Stimulated activated CD8-positive, alpha-beta memory T cell treated with anti-CD3 and anti-CD28 coated beads, Interleukin-4, amount 100 ng/mL, for 24 hours (primary cell): ENCODE results near the gene HERC2.
"Not testable (repeated sequence)": the region's sequence is repeated elsewhere in the genome, so short reads cannot be mapped to it uniquely, and the experiment has no call there.

Experiments used
- DNase-seq: peaks from one replicate; pipeline ENCODE4 v3.0.0-alpha.2; 2020; ENCODE audit warnings: low read depth

HERC2 gene

DNA sequence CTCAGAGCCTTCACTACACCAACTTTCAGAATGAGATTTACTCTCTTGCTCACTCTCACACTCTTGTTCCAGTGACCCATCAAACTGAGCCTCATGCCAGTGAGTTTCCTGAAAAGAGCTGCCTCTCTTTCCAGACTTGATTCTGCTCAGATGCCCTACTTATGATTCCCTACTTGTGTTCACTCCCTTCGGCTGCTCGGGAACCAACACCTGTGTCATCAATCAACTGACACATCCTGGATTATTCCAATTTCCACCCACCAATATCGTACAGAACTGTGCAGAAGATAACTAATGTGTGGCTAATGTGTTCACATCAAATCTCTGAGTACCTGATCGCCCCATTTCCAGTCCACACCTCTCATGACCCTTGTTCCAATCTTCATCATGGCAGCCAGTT, 100.3 kb downstream of the HERC2 start:
- DNase-seq, result not testable (repeated sequence)

DNA sequence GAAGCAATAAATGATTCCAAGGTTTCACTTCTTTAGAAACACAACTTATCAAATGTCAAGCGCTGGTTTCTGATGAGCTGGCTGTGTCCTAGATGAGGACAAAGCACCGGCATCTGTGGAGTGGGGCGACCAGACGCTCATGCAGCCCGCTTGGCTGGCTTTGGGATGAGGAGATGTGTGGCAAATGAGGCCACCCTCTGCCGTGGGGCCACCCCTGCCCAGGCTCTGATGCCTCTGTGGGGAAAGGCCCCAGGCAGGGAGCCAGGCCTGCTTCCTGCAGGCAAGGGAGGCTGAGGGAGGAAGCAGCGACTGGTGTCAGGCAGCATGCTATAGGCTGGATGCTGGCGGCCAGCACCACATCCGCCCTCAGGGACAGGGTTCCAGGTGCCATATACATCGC, 102.9 kb downstream of the HERC2 start:
- DNase-seq, result no peak

DNA sequence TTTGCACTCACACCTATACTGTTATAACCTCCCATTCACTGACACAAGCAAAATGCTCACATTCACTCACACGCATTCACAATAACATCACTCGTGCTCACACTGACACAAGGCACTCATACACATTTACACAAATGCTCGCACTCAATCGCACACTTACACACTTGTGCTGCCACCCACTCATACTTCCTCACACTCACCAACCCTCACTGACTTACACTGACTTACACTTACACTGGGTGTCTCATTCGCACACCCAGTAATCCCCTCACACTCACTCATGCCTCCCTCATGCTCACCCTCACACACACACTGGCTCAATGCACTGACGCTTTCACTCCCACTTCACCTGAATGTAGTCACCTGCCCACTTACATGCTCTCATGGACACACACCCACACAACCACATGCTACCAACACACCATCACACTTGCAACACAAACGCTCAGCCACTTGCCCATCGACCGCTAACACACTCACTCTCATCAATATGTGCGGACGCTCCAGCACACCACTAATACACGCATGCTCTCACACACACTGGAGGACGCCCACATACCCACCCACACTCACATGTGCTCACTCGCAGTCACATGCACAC, 104.9 kb downstream of the HERC2 start:
- DNase-seq, result not testable (repeated sequence)

DNA sequence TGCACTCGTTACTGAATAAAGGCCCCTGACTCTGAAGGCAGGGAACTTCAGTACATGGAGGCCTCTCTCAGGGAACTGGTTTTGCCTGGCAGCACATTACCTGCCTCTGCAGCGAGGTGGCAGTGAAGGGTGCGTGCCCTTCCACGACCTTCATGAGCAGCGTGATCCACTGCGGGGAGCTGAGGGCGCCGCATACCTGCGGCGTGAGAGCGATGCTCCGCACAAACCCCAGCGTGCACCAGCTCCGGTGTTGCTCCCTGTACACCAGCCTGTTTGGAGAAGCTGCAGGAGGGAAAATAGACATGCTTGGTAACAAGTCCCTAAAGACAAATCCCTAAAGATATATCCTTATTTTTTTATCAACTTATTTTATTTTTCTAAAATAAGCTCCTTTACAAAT, 106.5 kb downstream of the HERC2 start:
- not testable (repeated sequence) for DNase-seq

DNA sequence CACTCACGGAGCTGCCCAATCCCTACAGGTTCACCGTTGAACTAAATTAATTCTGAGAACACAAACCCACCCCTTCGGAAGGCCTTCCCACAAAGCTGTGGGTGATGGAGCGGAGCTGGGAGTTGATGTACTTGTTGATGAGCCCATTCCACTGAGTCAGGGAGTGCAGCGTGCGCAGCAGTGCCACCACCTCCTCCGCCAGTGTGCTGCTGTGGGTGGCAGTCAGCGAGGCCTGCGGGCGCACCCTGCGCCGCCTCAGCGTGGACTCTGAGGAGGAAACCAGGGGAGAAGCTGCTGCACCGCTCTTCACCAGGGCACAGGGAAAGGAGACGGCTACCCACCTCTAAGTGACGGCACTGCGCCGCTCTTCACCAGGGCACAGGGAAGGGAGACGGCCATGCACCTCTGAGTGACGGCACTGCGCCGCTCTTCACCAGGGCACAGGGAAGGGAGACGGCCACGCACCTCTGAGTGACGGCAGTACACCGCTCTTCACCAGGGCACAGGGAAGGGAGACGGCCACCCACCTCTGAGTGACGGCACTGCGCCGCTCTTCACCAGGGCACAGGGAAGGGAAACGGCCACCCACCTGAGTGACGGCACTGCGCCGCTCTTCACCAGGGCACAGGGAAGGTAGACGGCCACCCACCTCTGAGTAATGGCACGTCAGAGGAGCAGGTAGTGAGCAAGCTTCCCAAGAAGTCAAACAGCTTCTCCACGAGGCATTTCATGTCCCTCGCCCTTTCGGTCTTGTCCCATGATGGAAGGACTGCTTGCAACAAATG, 107.8 kb downstream of the HERC2 start:
- not testable (repeated sequence) for DNase-seq

DNA sequence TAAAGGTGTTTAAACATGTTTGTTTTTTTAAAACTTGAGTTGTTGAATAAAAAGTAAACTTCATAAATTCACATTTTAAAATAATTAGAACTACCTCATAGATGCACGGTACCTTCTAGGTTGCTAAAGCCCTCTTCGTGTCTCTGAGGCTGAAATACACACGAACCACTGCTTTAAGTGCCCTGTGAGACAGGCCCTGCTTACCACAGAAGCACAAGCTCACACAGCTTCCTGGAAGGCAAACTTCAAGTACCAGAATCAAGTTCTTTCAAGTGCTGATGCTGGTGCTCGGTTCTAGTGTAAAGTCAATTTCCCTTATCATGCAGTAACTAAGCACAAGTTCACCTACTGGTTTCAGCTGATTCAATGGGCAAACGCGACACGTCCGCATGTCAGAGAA, 108.6 kb downstream of the HERC2 start:
- not testable (repeated sequence) for DNase-seq

DNA sequence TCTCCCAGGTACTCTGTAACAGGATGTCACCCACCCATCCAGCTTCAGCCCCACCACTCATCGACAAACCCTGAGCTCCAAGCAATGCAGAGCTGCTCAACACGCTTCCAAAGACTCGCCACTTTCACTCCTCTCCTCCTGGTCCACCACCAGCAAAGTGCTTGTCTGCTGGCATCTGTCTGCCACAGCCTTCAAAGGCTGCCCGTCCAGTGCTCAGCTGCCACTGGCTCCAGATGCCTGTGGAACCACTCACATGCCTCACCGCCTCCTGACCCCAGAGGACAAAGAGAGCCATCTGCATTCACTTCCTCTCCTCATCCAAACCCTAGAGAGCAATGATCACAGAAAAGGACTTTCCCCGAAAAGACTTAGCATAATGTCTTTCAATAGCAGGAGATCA, 113.4 kb downstream of the HERC2 start:
- no peak for DNase-seq

DNA sequence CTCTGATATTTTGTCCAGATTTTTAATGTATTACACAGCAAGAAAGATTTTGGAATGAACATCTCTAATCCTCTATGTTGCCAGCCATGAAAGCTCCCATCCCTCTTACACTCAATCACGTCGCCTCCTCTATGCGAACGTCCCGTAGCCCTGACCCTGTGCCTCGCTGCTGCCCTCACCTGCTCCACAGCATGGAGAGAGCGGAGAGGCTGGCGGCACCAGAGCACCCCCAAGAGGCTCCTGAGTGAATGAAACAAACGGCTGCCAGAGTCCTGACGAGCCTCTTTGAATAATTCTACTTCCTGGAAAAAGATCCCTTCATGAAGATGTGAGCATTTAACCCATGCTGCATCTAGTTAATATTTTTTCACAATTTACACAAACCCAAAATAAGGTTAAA, 116.3 kb downstream of the HERC2 start:
- not testable (repeated sequence) for DNase-seq

DNA sequence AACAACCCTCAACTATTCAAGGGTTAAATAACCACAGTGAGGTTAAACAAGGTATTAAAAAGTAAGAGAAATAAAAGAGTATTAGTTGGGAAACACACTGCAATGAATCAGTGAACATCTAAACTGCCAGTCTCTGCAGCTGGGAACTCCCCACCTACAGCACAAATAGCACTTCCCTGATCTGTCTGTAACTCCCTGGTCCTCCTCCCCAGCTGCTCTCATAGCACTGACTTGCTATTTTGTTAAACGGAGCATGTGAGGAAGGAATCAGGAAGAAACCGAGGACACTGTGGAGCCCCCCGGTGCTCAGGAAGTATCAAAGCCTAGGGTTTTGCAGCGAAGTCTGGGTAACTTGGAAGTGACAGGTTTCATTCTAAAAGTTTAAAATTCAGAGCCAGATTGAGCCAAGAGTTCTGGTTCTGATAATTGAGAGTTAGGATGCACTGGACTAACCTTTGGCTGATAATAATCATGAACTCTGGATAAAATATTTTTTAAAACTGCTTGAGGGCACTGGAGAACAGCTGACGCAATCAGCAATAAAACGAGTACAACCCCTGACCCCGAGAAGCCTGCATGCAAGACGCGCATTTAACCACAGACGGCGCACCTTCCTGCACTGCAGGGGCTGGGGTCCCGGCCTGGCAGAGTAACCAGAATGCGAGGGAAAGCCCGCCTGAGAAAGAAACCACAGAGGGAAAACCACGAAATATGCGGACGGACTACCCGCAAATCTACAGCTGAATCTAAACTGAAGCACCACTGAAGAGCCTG, 118.7 kb downstream of the HERC2 start:
- DNase-seq, result not testable (repeated sequence)

DNA sequence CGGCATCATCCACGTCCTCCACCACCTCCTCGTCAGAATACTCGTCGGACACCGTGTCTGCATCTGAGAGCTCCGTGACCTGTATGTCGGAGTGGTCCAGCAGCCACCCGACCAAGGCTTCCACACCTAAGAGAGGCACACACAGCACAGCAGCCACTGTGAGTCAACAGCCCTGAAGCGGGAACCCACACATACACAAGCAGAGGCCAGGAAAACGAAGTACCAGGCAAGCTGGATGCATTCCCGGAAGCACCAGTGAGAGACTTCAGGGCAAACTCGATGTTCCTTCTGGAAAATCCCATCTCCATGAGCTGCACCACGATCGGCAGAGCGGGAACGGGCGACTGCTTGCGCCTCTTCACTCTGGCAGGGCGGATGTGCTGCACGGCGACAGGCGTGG, 119.9 kb downstream of the HERC2 start:
- not testable (repeated sequence) for DNase-seq

DNA sequence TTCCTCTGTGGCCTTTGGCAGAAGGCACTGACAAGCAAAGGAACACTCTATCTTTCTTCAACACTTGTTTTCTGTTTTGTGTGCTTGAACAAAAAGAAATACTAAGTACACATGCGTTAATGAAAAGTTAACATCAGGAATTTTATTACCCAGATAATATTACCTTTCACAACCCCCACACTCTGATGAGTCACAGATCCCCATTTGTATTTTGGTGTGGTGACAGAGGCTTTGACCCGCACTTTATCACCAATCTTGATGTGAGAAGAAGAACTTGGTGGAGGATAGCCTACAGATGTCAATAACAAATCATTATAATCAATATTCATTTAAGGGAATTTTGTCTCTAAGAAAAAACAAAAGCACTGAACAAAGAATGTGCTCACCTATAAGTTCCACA, 123.8 kb downstream of the HERC2 start:
- DNase-seq, result not testable (repeated sequence)

DNA sequence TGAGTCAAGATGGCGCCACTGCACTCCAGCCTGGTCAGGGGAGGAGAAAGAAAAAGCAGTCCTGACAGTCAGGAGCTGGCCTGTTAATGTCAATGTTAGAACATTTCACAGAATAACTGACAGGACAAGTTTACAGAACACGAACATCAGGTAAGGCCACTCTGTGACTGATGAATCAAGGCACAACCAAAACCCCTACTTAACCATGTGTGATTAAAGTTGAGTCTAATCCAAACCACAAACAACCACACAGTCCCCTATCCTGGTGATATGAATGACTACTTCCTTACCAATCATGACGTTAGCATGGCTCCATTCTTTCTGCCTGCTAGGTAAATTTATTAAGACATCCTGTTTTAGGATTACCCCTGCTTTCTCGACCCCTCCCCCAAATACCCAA, 124.3 kb downstream of the HERC2 start:
- not testable (repeated sequence) for DNase-seq

DNA sequence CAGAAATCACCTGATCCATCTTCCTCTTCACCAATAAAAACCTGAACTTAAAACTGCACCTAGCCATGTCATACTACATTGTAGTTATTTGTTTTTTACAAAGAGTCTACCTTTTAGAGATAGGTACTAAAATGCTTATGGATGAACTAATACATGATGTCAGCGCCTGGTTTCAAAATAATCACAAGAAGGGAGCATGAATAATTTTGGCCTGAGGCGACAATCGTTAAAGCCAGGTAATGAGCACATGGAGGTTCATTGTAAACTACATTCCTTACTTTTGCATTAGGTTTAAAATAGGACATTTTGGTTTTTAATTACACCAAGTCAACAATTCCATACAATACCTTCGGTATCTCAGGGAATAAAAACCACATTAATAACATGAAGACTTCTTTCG, 125.4 kb downstream of the HERC2 start:
- DNase-seq, result not testable (repeated sequence)

DNA sequence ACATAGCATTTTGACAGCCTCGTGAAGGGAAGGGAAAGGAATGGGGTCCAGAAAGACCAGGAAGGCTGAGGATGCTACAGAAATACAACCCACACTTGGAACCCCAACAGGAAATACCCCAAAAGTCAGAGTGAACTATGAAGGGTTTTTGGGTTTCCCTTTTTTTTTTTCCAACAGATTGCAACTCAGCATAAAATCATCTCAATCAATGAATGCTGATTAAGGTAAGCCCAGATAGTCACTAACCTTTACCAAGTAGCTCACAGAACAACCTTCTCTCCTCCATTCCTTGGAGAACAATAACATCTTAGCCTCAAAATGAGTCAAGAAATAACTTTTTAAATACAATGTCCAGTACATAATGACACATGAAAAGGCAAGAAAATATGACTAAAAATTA, 129.2 kb downstream of the HERC2 start:
- DNase-seq, result no peak

DNA sequence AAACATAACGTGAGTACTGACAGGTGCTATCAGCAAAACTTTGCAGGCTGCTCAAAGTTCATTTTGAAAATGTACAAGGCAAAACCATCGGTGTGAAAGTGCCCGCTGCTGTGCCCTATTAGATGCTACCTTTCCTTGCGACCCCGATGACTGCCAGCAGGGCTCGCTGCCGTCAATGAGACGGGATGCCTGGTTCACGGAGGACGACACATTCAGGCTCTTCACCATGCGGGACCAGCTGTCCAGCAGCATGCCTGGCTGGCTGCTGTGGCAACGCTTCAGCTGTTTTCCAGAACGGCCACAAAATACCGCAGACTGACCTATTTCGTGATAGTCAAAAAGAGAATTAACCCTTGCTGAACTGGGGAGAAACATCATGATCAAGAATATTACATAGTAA, 130.1 kb downstream of the HERC2 start:
- no peak for DNase-seq

DNA sequence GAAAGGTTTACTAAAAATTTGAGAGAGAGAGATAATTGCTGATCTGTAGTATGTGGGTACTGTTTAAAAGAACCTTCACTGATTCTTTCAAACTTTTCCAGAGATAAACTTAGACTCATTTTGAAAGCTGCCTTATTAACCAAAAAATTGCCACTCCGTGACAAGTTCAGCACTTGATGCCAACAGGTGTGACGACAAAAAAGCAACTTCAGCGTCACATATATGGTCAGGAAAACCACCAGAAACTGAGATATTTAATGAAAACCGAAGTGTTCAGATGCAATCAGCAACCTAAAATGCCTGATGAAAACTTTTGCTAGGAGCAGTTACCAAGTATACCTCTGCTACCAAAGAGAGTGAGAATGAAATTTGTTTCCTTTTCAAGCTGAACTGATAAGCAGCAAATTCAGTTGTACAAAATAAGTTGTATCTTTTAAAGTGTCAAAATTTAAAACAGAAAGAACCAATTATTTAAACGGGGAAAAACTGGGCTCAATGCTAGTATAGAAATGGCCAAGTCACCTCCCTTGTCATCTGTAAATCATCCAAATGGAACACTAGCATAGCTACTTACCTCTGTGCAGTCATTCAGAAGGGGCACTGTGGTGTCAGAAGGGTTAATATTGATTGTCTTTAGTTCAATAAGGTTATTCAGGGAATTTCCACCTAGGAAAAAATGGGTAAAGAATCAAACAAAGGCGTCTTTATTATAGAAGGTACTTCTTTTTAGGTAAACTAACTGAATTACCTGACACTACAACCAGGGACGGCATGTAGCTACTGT, 131.4 kb downstream of the HERC2 start:
- no peak for DNase-seq

DNA sequence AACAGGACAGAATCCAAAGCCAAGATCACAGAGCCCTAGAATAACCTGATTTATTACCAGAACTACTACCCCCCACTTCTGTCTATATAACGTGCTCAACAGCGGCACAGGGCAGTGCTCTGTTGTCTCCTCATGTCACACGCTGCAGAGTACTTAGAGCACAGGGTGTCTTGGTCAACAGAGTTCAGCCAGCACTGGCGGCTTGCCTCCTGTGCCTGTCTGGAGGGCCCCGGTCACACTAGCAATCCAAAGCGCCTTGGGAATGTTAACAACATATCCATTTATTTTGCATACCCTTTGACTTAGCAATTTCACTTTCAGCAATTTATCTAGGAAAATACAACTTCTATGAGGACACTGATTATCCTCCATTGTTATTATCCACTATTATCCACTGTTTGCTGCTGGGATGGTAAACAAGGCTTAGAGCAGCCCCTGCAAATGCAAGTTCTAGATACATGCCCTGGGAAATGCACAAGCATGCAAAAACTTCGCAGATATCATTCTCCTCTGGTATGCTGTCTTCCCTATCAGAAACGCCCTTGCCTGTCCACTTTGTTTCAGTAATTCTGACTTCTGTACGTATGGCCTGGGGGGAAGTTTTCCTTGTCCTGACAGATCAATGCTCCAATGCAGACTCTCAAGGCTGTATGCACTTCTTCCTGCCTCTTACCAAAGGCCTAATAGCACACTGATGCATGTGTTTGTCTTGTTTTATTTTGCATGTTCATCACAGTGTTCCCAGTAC, 136.7 kb downstream of the HERC2 start:
- DNase-seq, result no peak

DNA sequence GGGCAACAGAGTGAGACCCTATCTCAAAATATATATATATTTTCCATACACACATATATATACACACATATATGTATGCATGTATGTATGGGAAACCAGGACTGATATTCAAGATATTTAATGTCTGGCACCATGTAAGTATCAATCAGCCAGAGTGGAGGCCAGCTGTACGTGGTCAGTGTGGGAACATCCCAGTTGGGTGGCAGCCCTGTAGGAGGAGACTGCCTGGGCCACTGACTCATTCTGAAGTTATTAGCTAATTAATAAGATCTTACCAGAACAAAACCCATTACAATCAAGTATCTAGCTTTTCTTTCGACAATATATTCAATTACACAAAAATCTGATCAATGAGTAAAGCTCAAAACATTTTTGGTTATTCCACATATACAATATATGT, 137.8 kb downstream of the HERC2 start:
- DNase-seq, result no peak

DNA sequence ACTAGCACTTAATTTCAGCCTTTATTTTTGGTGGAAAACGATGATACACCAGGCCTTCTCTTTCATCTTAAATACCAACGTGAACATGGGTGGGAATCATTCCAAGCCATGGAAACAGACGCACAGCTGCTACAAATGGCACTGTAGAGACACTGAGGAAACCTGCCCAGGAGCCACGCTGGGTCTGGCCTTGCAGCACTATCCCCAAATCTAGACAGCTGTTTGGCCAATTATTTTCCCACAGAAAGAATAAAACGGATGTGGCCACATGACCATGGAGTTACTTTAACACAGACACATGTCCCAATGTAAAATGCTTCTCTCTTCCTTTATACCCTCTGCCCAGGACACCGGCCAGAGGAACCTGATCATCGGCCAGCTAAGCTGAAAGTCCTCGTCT, 139.2 kb downstream of the HERC2 start:
- no peak for DNase-seq

DNA sequence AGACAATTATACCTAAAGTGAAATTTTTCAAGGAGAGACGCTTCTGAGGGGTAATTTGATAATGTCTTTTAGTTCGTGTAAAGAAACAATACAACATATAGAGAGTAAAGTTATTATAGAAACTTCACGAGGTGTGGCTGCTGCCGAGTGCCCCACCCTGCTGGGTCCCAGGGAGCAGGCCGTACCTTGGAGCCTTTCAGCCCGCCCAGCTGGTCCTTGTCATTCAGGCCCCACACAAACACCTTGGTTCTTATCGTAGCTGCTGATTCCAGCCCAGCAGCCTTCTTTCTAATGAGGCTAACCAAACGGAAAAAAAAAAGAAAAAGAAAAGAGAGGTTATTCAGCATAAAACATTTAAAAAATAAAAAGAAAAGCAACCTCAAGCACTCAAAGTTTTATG, 139.8 kb downstream of the HERC2 start:
- DNase-seq, result no peak

DNA sequence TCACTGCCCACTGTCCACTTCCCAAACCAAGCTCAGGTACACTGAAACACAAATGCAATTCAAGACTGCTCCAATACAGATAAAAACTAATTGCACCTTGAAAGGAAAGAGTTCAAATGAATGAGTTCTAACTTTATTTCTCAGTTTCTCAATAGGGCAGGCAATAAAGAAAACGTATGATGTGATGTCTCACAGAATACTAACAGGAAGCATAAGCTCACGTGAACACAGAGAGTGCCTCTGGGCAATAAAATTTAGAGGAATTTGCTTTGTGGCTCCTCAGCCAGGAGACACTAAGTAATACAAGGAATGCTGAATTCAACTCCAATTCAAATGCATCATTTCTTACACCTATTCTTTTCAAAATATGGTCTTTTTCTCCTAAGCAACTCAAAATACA, 140.6 kb downstream of the HERC2 start:
- DNase-seq, result no peak

DNA sequence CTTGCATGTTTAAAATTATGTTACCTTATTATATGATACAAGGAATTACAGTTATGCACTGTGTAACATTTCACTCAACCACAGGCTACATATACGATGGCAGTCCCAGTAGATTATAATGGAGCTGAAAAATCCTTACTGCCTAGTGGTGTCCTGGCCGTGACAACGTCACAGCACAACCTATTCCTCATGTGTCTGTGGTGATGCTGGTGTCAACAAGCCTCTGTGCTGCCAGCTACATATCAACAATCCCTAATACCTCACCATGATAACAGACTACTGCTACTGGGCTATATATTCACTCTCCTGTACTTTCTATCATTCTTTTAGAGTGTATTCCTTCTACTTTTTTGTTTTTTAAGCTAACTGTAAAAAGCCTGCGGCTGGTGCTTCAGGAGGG, 142.7 kb downstream of the HERC2 start:
- no peak for DNase-seq
